ENCODE data around the gene CTF1. TPM values are rescaled to one million over a fixed set of nuclear protein-coding genes. Genes with fewer than 3 reads are reported as not detected.

Gene CTF1
- total RNA-seq, 1 donor from 2014 or later, result 3.4 TPM

DNA sequence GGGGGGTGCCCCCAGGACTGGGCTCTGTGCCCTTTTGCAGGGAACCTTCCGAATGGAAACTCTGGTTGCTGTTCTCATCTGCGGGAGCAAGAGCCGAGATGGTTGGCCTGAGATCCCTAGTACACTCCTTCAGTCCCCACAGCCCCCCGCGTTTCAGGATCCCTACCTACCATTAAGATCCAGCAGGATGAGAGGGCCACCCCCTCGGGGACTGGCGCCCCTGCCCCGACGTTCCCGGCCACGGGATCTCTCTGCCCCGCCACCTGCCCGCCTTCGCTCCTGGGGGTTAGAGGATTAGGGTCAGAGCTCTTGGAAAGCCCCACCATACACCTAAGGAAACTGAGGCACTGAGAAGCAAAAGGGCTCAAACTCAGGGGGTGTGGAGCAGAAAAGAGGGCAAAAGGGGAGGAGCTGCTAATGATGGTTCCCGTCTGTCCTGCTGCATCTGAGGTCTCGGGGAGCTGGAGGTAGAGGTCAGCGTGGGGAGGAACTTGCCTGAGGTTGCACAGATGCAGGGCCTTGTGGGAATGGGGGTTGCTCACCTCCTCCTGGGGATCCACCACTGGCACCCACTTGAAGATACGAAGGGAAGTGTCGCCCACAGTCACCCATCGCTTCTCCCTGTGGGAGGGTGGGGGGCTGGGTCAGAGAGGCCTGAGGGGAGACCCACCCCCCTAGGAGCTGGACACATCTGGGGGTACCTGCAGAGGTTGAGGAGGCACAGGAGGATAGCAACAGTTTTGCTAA, 3.6 kb upstream of the CTF1 start:
- H3K9me3 Mint-ChIP-seq (ENCODE audit: unreplicated experiment), result no peaks in the 10 kb centered on the region
- TF ChIP-seq, protein P1, sequence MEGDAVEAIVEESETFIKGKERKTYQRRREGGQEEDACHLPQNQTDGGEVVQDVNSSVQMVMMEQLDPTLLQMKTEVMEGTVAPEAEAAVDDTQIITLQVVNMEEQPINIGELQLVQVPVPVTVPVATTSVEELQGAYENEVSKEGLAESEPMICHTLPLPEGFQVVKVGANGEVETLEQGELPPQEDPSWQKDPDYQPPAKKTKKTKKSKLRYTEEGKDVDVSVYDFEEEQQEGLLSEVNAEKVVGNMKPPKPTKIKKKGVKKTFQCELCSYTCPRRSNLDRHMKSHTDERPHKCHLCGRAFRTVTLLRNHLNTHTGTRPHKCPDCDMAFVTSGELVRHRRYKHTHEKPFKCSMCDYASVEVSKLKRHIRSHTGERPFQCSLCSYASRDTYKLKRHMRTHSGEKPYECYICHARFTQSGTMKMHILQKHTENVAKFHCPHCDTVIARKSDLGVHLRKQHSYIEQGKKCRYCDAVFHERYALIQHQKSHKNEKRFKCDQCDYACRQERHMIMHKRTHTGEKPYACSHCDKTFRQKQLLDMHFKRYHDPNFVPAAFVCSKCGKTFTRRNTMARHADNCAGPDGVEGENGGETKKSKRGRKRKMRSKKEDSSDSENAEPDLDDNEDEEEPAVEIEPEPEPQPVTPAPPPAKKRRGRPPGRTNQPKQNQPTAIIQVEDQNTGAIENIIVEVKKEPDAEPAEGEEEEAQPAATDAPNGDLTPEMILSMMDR (IDR thresholded peaks at IDR 0.05; ENCODE audit: unreplicated experiment), result no peak
- H3K27ac Mint-ChIP-seq (ENCODE audit: unreplicated experiment), result no peak overlapping the region
- peak overlapping the region; percentile 92 for H3K4me3 Mint-ChIP-seq (ENCODE audit: unreplicated experiment)
- H3K27me3 Mint-ChIP-seq (ENCODE audit: unreplicated experiment), result peaks cover 29% of the 10 kb centered on the region
- peaks cover 28% of the 10 kb centered on the region for H3K36me3 Mint-ChIP-seq (ENCODE audit: low read depth, unreplicated experiment)
- DNase-seq (ENCODE audit: low spot score), result no peak
- H3K4me1 Mint-ChIP-seq (ENCODE audit: unreplicated experiment), result peaks cover 34% of the 10 kb centered on the region

DNA sequence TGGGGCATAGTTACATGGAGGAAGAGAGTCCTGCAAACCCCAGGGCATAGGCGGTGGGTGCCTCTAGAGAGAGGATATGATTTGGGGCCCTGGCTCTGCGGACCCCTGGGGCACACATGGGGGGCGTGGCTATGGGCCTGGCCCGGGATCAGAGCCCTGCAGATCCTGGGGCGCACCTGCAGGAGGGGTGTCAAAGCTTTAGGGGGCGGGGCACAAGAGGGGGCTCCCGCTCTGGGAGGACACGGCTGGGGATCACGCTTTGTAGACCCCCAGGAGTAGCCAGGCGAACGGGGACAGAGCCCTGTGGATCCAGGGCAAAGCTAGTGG, 3.0 kb upstream of the CTF1 start:
- Mint-ChIP-seq H3K4me3 (ENCODE audit: unreplicated experiment) (peak overlapping the region; percentile 92), H3K4me1 (ENCODE audit: unreplicated experiment) (peaks cover 34% of the 10 kb centered on the region), H3K27ac (ENCODE audit: unreplicated experiment) (no peak overlapping the region), H3K27me3 (ENCODE audit: unreplicated experiment) (peaks cover 29% of the 10 kb centered on the region), H3K36me3 (ENCODE audit: low read depth, unreplicated experiment) (peaks cover 28% of the 10 kb centered on the region), H3K9me3 (ENCODE audit: unreplicated experiment) (no peaks in the 10 kb centered on the region)
- no peak for DNase-seq (ENCODE audit: low spot score)
- TF ChIP-seq, protein P1 (IDR thresholded peaks at IDR 0.05; ENCODE audit: unreplicated experiment), result no peak

DNA sequence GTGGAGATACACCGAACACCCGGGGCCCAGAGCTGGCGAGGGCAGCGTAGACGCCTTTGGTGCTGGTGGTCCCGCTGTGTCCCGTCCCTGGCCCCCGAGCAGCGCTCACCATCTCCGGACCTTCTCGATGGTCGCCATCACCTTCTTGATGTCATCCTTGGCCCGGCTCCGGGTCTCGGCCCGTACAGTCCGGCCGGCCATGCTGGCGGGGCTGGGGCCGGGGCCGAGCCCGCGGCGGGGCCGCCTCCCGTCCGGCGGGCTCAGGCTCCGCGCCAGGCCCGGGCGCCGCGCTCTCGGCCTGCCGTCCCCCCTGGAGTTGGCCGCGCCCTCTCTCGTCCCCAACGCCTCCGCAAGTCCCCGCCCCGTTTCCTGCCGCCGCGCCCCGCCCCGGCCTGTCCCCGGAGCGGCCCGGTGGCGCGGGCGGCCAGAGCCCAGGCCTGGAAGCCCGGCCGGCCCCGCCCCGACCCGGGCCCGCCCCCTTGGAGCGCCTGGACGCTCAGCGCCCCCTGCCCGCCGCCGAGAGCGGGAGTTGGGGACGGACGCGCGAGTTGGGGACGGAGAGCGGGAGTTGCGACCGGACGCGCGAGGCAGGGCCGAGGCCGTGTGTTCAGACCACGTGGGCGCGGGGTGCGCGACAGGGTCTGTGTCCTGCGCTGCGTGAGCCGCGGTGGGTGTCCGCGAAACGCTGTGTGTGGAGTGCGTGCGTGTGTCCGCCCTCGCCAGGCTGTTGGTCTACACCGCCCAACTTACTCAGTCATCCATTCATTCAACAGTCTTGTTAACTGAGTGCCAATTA, 2.5 kb upstream of the CTF1 start, which contains the start of gene BCL7C:
TSS of gene BCL7C (minus strand) at position 334 of the 796 bp plus-strand sequence. CDS start at position 201, 133 bp downstream.
- H3K27me3 Mint-ChIP-seq (ENCODE audit: unreplicated experiment), result peaks cover 29% of the 10 kb centered on the region
- H3K9me3 Mint-ChIP-seq (ENCODE audit: unreplicated experiment), result no peaks in the 10 kb centered on the region
- H3K27ac Mint-ChIP-seq (ENCODE audit: unreplicated experiment), result peak within 1 kb of the TSS; percentile 49
- H3K4me1 Mint-ChIP-seq (ENCODE audit: unreplicated experiment), result peaks cover 34% of the 10 kb centered on the region
- H3K4me3 Mint-ChIP-seq (ENCODE audit: unreplicated experiment), result peak within 1 kb of the TSS; percentile 92
- peak; percentile 97 for DNase-seq (ENCODE audit: low spot score)
- TF ChIP-seq, protein P1 (IDR thresholded peaks at IDR 0.05; ENCODE audit: unreplicated experiment), result no peak
- peaks cover 23% of the 10 kb centered on the region for H3K36me3 Mint-ChIP-seq (ENCODE audit: low read depth, unreplicated experiment)

DNA sequence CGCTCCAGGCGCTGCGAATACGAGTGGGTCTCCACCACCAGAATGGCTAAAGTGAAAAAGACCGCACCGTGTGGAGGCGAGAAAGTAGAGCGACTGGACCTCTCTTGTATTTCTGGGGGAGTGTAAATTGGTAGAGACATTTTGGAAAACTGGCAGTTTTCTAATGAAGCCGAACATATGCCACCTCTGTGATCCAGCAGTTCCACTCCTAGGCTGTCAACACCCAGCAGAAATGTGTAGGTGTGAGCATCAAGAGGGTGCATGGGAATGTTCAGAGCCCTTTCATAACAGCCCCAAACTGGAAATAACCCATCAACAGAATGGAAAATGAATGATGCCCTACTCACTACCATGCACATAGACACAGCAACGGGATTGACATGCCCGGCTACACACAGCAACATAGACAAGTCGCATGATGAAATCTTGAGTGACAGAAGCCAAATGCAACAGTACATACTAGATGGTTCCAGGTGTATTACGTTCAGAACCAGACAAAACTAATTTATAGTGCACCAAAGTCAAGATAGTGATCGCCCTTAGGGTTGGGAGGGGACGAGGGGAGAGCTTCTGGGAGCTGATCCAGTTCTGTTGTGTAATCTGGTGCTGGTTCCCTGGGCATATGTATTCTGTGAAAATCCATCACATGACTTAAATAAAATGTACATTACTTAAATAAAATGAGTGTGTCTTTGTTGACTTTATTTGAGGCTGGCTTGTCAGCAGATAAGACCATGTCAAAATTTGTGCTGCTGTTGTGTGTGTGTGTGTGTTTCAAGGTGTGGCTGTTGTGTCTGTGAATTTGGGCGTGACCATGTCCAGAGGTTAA, 1.7 kb upstream of the CTF1 start:
- DNase-seq (ENCODE audit: low spot score), result no peak
- Mint-ChIP-seq H3K9me3 (ENCODE audit: unreplicated experiment) (no peaks in the 10 kb centered on the region), H3K27ac (ENCODE audit: unreplicated experiment) (peak overlapping the region; percentile 49), H3K36me3 (ENCODE audit: low read depth, unreplicated experiment) (peaks cover 20% of the 10 kb centered on the region), H3K4me3 (ENCODE audit: unreplicated experiment) (peak overlapping the region; percentile 76), H3K27me3 (ENCODE audit: unreplicated experiment) (peaks cover 29% of the 10 kb centered on the region), H3K4me1 (ENCODE audit: unreplicated experiment) (peaks cover 34% of the 10 kb centered on the region)
- TF ChIP-seq, protein P1 (IDR thresholded peaks at IDR 0.05; ENCODE audit: unreplicated experiment), result no peak
